K562 (cell line): Measurements from ENCODE around the gene DAPK2. TPM values are rescaled to one million over a fixed set of nuclear protein-coding genes. Genes with fewer than 3 reads are reported as not detected.

Source experiments
- BMI1 ChIP-seq: fragments of 150-350 bp; IDR thresholded peaks from 2 replicates; pipeline ENCODE4 v1.6.1; 2014; ENCODE audit warnings: low read length
- HNRNPH1 ChIP-seq: fragments of 200-400 bp; formaldehyde crosslinking; optimal IDR thresholded peaks from 2 replicates; pipeline ENCODE3; 2017; ENCODE audit warnings: low read depth, mild to moderate bottlenecking, low read length, moderate library complexity
- KDM2B ChIP-seq: fragments of 250-450 bp; sonication (Bioruptor Pico); IDR thresholded peaks from 2 replicates; pipeline ENCODE4 v1.8.0; 2021; ENCODE audit warnings: mild to moderate bottlenecking, moderate library complexity
- L3MBTL2 ChIP-seq: fragments of 450-650 bp; IDR thresholded peaks from 2 replicates; pipeline ENCODE4 v1.6.1; 2016; ENCODE audit warnings: mild to moderate bottlenecking, moderate library complexity
- MEF2A ChIP-seq: IDR thresholded peaks from 2 replicates; pipeline ENCODE4 v1.6.1; 2011; ENCODE audit warnings: low read depth, mild to moderate bottlenecking, low read length, moderate library complexity; ENCODE audit not compliant: control insufficient read depth
- SMAD1 ChIP-seq: fragments of 150-350 bp; IDR thresholded peaks from 2 replicates; pipeline ENCODE4 v1.6.1; 2014; ENCODE audit warnings: low read length, low read depth; ENCODE audit not compliant: partially characterized antibody
- USF2 ChIP-seq: sonication (generic); formaldehyde crosslinking; IDR thresholded peaks from 2 replicates; pipeline ENCODE4 v1.5.0; 2020; ENCODE audit warnings: missing genetic modification reagents
- ZKSCAN1 ChIP-seq: fragments of 150-350 bp; IDR thresholded peaks from 2 replicates; pipeline ENCODE4 v1.6.1; 2016; ENCODE audit warnings: low read depth, low read length
- ZNF253 ChIP-seq: fragments of 250-450 bp; sonication (Bioruptor Pico); conservative IDR thresholded peaks from 2 replicates; pipeline ENCODE4 v1.6.1; 2021; ENCODE audit warnings: mild to moderate bottlenecking
- ZNF318 ChIP-seq, 2 experiments: fragments of 450-650 bp; IDR thresholded peaks; 2 replicates each; pipeline ENCODE4 v1.6.1; 2016; ENCODE audit warnings: mild to moderate bottlenecking in 2 of 2, borderline replicate concordance in 1 of 2, low read depth in 1 of 2, moderate library complexity in 1 of 2
- ZNF347 ChIP-seq: fragments of 450-650 bp; formaldehyde crosslinking; IDR thresholded peaks from 2 replicates; pipeline ENCODE4 v1.4.0; 2020; ENCODE audit warnings: low read depth, mild to moderate bottlenecking, moderate library complexity
- ZNF395 ChIP-seq: fragments of 200-800 bp; sonication (Bioruptor generic); IDR thresholded peaks from 2 replicates; pipeline ENCODE4 v1.6.1; 2017; ENCODE audit warnings: missing genetic modification characterization, missing compliant biosample characterization
- polyA plus RNA-seq, 8 experiments: library from polyadenylated mRNA; depleted of rRNA in 4 of 8; stranded (reverse) in 5 of 8; unstranded in 3 of 8; fragments of >200 nt; fragmentation: Nextera tagmentation in 2 of 8; fragmentation: Illumina TruSeq in 1 of 8; extraction: Ambion mirVana in 2 of 8; extraction: Trizol in 1 of 8; gene quantifications; 2 replicates each; pipeline versions ENCODE4 v1.2.1 to v1.2.3, GENCODE V29; 2011 to 2014; ENCODE audit warnings: inconsistent platforms in 1 of 8, missing spikeins in 1 of 8
- total RNA-seq, 7 experiments: library from RNA; depleted of rRNA in 6 of 7; stranded (reverse); fragments of >200 nt in 6 of 7; fragmentation: Illumina TruSeq in 2 of 7; extraction: Trizol in 2 of 7; gene quantifications; 2 replicates each; pipeline versions ENCODE4 v1.2.1 to v1.2.3, GENCODE V29; 2011 to 2021; ENCODE audit warnings: low replicate concordance in 1 of 7
- TF ChIP-seq, protein P1 (sequence below): fragments of 450-650 bp; formaldehyde crosslinking; IDR thresholded peaks from 2 replicates; pipeline ENCODE4 v1.4.0; 2022; ENCODE audit warnings: missing genetic modification characterization
- TF ChIP-seq, protein P2 (sequence below): sonication (generic); formaldehyde crosslinking; IDR thresholded peaks from 2 replicates; pipeline ENCODE4 v1.8.0; 2022; ENCODE audit warnings: missing genetic modification reagents, mild to moderate bottlenecking, borderline replicate concordance

DAPK2 gene
- total and polyA plus RNA-seq, 9 of the 15 experiments (the other 6 are each of a cell fraction or from before 2014, with no cell fraction given), result 0.14 to 5.2 (median 2.2) TPM

DNA sequence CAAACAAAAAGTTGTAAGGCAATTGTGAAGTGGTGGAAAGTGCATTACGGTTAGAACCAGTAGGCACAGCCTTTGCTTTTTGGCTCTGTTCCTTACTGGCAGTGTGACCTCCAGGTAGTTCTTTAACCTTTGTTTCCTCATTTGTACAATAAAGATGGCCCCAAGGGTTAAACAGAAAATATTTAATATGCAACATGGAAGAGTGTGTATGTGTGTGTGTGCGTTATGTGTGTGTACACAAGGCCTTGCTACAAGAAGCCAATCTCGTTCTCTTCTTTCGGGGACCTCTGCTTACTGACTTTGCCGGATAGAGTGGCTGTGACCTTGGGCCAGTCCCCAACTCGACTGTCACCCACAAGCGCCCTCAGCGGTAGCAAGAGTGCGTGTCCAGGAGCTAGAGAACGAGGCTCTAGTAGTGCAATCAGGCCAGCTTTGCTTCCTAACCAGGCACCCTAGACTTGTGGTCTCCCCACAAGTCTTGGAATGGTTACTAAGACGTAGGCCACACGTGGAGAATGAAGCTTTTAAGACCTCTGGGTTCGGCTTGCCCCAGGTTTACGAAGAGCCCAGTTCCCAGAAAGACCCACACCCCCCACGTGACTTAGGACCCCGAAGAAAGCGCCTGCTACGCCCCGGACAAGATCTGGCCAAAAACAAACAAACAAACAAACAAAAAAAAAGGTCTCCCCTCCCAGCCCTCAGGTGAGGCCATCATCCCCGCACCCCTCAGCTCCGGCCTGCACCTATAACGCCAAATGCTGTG lies 46.8 kb upstream of the DAPK2 start (continued):
- TF ChIP-seq KDM2B (CRISPR knock-in tag), result no peak
- no peak for TF ChIP-seq HNRNPH1
- TF ChIP-seq ZNF395 (CRISPR knock-in tag), result no peak
- no peak for TF ChIP-seq SMAD1
- TF ChIP-seq USF2, result peak; percentile 90
- TF ChIP-seq, protein P1, sequence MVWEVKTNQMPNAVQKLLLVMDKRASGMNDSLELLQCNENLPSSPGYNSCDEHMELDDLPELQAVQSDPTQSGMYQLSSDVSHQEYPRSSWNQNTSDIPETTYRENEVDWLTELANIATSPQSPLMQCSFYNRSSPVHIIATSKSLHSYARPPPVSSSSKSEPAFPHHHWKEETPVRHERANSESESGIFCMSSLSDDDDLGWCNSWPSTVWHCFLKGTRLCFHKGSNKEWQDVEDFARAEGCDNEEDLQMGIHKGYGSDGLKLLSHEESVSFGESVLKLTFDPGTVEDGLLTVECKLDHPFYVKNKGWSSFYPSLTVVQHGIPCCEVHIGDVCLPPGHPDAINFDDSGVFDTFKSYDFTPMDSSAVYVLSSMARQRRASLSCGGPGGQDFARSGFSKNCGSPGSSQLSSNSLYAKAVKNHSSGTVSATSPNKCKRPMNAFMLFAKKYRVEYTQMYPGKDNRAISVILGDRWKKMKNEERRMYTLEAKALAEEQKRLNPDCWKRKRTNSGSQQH, result no peak
- TF ChIP-seq, protein P2, sequence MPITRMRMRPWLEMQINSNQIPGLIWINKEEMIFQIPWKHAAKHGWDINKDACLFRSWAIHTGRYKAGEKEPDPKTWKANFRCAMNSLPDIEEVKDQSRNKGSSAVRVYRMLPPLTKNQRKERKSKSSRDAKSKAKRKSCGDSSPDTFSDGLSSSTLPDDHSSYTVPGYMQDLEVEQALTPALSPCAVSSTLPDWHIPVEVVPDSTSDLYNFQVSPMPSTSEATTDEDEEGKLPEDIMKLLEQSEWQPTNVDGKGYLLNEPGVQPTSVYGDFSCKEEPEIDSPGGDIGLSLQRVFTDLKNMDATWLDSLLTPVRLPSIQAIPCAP (CRISPR knock-in tag), result no peak
- peak; percentile 41 for TF ChIP-seq L3MBTL2
- TF ChIP-seq ZNF347 (CRISPR knock-in tag), result no peak
- TF ChIP-seq ZKSCAN1, result no peak
- TF ChIP-seq MEF2A, result no peak
- no peak for TF ChIP-seq ZNF253
- TF ChIP-seq ZNF318 (IDR thresholded peaks at IDR 0.05; ENCODE audit: borderline replicate concordance in 1 of 2, low read depth in 1 of 2), result no peak
- no peak for TF ChIP-seq BMI1
